KOPT-K1 (cell line): ENCODE results near the gene ABCC3.

Experiments
- H3K27ac ChIP-seq: fragments of 200-600 bp; sonication (generic); 2 replicates; pipeline ENCODE4 v1.5.1; 2016; ENCODE audit warnings: antibody characterized with exemption, mild to moderate bottlenecking, low read depth, low read length; ENCODE audit not compliant: poor library complexity, severe bottlenecking
- H3K36me3 ChIP-seq: fragments of 200-600 bp; sonication (generic); 2 replicates; pipeline ENCODE4 v1.5.1; 2017; ENCODE audit warnings: antibody characterized with exemption, mild to moderate bottlenecking, low read length, moderate library complexity; ENCODE audit not compliant: insufficient read depth
- H3K9me3 ChIP-seq: fragments of 200-600 bp; sonication (generic); 2 replicates; pipeline ENCODE4 v1.5.1; 2017; ENCODE audit warnings: antibody characterized with exemption, low read length, mild to moderate bottlenecking; ENCODE audit not compliant: insufficient read depth, poor library complexity, severe bottlenecking

Gene ABCC3

DNA sequence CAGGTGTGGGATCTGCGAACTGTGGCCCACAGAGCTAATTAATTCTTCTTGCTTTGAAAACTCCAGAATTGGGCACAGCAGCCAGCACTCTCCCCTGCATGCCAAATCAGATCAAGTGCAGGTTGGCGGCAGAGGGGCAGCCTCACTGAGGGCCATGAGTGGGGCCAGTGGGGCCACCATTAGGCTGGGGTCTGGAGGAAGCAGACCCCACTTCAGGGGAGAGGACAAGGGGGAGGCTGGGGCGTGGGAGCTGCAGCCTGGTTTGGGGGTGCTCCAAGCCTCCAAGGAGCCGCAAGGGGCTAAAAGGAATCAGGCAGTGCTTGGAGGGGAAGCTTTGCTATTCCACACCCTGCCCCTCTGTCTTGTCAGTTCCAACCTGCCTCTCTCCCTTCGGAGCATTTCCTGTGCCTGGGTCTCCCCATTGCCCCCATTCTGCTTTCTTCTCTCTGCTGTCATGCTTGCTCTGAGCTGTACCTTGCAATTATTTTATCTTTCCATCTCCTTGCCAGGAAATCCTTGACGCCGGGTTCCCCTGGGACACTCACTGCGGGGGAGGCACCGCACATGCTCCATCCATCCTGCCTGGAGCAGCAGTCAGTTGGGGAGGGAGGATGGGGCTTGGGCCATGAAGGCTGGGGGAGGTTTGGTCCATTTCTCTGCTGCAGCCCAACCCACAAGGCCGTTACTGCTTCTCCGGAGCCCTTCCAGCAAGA is 3.3 kb upstream of the ABCC3 start:
- no peak overlapping the region for H3K27ac ChIP-seq
- H3K36me3 ChIP-seq = no peaks in the 10 kb centered on the region
- H3K9me3 ChIP-seq = no peaks in the 10 kb centered on the region

DNA sequence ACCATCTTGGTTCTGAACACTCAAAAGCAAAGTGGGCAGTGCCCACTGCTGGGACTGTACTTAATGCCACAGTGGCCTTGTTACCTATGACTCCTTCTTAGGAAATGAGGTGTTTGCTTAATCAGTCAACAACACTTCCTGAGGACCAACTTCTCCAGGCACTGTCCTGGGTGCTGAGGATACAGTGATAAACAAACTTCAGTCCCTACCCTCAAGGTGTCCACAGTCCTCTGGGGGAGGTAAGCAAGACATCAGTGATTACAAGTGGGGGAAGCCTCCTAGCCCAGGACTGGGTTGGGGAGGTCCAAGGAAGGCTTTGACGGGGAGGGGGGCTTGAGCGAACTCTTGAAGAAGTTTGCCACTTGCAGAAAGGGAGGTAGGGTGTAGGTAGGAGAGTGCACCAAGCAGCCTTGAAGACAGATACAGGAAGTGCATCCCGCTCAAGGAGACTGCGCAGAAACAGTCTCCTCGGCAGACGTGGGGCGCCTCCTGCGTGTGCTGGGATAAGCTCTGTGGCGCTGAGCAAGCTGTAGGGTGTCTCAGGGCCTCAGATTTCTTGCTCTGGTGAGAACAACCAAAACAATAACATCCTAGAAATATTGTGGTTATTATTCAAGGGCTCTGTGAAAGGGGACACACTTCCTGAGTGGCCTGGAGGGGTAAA is 2.6 kb upstream of the ABCC3 start:
- no peaks in the 10 kb centered on the region for H3K36me3 ChIP-seq
- H3K27ac ChIP-seq = no peak overlapping the region
- no peaks in the 10 kb centered on the region for H3K9me3 ChIP-seq

DNA sequence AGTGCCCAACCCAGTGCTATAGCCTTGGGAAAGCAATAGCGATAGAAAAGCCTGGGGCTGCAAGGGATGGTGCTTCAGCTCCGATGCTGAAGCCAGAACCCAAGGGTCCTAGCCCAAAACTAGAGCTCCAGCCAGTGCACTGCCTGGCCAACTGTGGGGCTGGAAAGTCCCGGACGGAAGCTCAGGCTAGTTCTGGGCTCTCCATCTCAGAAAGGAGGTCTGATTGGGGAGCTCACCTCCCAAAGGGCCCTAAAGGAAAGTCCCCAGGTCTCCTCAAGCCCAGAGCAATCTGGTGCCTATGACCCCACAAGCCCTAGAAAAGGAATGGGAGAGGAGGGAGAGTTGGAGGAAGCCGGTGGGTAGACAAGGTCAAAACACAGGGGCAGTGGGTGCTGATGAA is 2.0 kb upstream of the ABCC3 start:
- no peaks in the 10 kb centered on the region for H3K36me3 ChIP-seq
- H3K9me3 ChIP-seq = no peaks in the 10 kb centered on the region
- H3K27ac ChIP-seq = no peak overlapping the region

DNA sequence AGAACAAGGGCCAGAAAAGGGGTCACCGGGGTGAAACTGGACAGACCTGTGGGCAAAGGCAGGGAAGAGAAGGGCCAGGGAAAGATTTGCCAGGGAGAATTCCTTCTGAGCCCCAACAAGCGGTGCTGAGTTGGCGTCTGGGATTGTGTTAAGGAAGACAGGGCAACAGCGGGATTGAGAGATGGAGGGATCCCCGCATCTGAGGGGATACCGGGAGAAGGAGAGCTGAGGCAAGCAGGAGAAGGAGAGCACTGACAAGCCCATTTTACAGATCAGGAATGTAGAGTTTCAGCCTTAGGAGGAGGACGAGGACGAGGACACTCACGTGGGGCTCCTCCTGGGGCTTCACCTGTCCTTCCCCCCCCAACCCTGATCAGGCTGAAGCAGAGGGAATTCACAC is 998 bp upstream of the ABCC3 start:
- Histone ChIP-seq H3K9me3 (no peaks in the 10 kb centered on the region), H3K27ac (no peak overlapping the region), H3K36me3 (no peaks in the 10 kb centered on the region)

DNA sequence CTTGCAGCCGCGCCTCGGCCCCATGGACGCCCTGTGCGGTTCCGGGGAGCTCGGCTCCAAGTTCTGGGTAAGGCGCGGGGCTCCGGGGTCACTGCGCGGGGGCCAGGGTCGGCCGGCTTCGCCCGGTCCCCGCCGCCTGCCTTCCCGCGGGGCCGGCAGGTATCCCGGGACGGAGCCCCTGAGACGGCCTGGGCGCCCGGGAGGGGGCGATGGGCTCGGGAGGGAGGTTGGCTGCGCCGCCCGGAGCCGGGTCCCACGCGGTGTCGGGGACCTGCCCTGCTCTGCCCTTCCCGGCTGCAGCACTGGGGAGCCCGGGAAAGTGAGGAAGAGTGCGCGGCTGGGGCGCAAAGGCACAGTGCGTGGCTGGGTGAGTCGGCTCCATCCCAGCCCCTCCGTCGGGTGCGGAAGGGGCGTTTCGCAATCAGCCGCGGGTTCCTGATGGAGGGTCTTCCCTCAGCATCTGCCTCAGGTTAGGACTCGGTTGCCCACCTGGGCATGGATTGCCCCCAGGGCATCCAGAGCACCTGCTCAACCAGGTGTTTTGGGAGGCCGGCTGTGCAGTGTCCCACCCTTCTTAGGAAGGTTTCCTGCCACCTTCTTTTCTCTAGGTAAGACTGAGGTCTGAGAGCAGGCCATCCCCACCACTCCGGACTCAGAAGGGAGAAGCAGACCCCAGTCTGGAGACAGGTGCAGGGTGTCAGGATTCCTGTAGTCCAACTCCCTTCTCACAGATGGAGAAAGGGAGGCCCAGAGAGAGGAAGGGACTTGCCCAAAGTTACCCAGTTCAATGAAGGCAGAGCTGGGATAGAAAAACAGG is 442 bp downstream of the ABCC3 start:
- Histone ChIP-seq H3K27ac (no peak overlapping the region), H3K36me3 (no peaks in the 10 kb centered on the region), H3K9me3 (no peaks in the 10 kb centered on the region)

DNA sequence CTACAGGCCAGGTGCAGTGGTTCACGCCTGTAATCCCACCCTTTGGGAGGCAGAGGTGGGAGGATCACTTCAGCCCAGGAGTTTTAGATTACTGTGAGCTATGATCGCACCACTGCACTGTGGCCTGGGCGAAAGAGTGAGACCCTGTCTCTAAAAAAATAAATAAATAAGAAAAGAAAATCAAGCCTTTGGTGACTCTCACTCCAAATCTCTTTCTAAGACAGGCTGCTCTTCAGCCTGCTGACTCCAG is 976 bp downstream of the ABCC3 start:
- Histone ChIP-seq H3K9me3 (no peaks in the 10 kb centered on the region), H3K36me3 (no peaks in the 10 kb centered on the region), H3K27ac (no peak overlapping the region)

DNA sequence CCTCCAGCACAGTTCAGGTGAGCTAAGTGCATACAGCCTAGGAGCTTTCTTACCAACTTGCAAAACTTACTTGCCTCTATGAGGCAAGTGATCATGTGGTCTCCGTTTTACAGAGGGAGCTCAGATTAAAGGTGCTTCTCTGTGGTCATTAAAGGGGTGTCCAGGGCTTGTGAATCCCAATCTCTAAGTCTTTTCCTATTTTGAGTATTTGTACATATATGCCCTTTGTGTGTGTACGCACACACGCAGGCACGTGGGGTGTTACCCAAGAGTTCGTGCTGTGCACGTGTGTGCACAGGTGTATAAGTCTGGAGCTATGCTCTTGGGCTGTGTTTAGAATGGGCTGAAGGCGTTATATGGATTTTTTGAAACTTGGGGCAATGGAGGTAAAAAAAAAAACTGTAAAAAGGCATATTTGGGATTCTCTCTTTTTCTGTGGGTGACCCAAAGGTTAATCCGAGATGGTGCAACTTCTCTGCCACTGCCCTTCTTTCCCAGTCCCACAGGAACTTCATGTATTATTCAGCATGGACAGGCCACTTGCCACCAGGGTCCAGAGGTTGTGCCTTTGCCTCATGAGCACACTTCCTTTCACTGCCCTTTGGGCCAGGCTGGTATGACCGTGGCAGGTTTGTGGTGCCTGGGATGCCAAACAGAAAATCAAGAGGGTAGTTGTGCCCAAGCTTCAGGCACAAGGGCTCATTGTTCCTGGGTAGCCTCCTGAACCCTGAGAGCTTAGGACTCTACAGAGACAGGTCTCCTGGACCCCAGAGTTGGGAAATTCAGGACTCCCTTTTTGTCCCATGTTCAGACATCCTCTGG is 1.5 kb downstream of the ABCC3 start:
- Histone ChIP-seq H3K9me3 (no peaks in the 10 kb centered on the region), H3K27ac (no peak overlapping the region), H3K36me3 (no peaks in the 10 kb centered on the region)

DNA sequence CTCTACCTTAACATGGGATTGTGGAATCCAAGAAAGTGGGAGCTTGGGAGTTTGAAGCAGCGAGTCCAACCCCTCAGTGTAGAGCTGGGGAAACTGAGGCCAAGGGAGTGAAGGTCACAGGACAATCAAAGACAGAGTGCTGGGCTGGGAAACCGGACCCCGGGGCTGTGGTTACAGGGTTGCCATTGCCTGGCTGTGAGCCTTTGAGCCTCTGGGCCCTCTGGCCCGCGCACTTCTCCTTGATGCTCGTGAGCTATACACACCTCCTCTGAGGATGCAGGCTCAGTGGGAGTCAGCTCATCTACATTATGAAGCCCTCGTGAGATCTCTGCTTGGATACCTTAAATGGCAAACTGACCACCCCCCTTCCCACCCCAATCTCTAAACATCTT is 2.1 kb downstream of the ABCC3 start:
- Histone ChIP-seq H3K27ac (no peak overlapping the region), H3K36me3 (no peaks in the 10 kb centered on the region), H3K9me3 (no peaks in the 10 kb centered on the region)

DNA sequence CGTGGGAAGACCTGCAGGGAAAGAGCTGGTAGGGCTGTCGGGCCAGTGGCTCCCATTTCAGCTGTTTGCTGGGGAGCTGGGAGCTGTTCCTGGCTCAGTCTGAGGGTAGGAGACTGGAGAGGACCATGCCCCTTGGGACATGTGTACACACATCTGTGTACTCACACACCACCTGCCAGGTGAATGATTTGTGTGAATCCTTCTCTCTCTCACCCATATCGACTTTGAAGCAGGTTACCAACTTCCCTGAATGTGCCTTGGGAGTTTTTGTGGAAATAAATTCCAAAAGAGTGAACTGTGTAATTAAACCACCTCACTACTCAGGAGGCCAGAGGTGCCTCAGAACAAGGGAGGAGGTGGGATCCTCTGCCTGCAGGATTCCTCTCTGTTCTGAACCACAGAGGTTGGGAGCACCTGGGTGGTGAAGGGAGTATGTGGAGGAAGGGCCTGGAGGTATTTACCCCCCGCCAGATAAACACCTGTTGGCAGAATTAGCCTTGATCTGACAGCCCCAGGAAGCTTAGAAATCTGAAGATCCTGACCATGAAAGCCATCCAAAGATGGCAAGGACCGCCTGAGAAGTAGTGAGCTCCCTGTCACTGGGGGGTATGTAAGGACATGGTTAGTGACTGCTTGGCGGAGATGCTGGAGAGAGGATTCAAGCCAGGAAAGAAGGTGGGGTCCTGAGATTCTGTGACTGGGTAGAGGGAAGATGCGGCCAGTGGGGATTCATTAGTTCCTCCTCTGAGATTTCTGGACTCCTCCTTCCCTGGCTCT is 3.3 kb downstream of the ABCC3 start:
- Histone ChIP-seq H3K9me3 (no peaks in the 10 kb centered on the region), H3K27ac (no peak overlapping the region), H3K36me3 (no peaks in the 10 kb centered on the region)

DNA sequence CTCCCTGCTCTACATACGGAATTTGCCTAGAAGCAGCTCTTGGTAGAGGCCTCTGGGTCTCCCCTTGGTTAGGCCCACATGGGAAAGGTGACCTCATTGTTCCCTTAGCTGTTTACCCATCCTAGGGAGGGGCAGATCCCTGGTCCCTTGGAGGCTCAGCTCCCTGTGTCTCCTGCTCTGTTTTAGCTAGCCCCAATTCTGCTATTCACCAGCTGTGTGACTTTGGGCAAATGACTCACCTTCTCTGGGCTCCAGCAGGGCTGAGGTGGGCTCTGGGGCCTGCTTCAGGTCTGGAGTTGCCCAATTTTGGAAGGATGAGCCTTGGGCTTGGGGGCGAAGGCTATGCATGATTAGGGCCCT is 3.9 kb downstream of the ABCC3 start:
- no peaks in the 10 kb centered on the region for H3K36me3 ChIP-seq
- H3K27ac ChIP-seq = no peak overlapping the region
- H3K9me3 ChIP-seq = no peaks in the 10 kb centered on the region

DNA sequence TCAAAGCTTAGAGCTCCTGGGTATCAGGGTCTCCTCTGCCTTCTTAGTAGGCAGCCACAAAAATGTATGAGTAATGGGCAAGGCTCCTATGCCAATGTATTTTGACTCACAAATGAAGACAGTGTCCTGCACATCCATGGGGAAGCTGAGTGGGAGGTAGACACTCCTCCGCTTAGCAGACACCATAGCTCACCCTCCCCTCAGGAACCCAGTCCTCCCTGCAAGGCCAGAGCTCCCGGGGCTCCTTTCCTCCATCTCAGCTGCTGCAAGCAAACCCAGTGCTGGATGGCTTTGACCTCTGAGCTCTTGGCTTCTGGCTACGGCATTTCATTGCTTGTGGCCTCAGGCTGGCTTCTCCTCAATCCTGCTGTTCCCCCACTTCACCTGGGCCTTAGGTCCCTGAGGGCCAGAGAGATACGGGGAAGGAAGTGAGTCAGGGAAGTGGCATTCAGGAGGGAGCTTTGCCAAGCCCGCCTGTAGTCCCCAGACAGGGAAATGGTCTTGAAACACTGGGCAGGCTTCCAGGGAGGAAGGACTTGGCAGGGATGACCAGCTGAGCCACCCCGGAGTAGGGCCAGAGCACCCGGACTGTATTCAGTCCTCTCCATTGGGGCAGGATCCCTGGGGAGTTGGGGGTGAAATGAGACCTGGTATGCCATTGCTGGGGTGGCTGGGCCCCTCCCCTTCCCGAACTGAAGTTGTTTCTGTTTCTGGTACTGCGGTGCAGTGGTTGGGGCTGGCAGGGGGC is 4.5 kb downstream of the ABCC3 start:
- no peaks in the 10 kb centered on the region for H3K9me3 ChIP-seq
- H3K27ac ChIP-seq = no peak overlapping the region
- H3K36me3 ChIP-seq = no peaks in the 10 kb centered on the region

DNA sequence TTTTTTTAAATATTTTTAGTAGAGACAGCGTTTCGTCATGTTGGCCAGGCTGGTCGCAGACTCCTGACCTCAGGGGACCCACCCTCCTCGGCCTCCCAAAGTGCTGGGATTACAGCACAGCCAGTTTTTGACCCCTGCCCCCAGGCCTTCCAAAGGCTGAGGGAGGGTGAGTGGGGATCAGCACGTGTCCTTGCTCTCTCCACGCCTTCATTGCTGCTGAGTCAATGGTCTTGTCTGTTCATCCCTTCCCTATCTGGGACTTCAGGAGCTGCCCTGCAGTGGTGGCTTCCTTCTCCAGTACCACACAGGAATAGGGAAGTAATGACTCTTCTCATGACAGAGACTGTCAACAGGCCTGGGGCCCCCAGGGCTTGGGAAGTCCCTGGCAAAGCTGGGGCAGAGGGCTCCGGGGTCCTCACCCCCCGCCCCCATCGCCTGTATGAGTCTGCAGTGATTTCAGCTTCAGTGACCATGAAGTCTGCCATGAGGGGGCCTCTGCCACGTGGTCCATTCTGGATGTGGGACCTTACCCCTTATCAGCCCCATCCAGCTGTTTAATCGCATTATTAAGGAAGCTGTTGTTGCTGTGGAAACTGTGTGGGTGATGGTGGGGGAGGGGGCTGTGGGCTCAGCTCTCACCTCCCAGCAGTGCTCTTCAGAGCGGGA is 6.1 kb downstream of the ABCC3 start:
- H3K9me3 ChIP-seq = no peaks in the 10 kb centered on the region
- H3K36me3 ChIP-seq = no peaks in the 10 kb centered on the region
- H3K27ac ChIP-seq = no peak overlapping the region

DNA sequence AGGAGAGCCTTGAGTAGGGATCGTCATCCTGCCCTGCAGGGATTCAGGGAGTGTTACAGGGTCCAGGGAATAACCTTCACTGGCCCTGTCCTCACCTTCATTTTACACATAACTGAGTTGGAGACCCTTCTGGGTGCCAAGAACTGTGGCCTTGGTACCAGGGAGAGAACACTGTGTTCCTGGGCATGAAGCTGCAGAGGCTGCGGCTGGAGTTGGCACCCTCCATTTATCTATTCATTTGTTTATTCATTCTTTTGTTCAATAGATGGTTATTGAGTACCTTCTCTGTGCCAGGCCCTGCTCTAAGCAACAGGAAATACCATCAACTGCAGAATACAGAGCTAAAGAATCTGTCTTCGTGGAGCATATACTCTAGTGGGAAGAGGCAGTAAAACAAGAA is 6.7 kb downstream of the ABCC3 start:
- Histone ChIP-seq H3K36me3 (no peaks in the 10 kb centered on the region), H3K9me3 (no peaks in the 10 kb centered on the region), H3K27ac (no peak overlapping the region)
